Osteoblast (primary cell): Measurements from ENCODE around the gene CHD1. TPM values are rescaled to one million over a fixed set of nuclear protein-coding genes. Genes with fewer than 3 reads are reported as not detected.

ENCODE experiments used
- DNase-seq: peaks from one replicate; pipeline ENCODE4 v3.0.0; 2011; ENCODE audit warnings: low spot score, mixed read lengths; ENCODE audit not compliant: insufficient read length; ENCODE audit errors: missing footprints
- H2AFZ ChIP-seq: 2 replicates; pipeline ENCODE4 v1.6.0; 2011; ENCODE audit warnings: mild to moderate bottlenecking, low read length
- H3K27ac ChIP-seq: 2 replicates; pipeline ENCODE4 v1.5.1; 2011; ENCODE audit warnings: mild to moderate bottlenecking, low read depth, low read length, moderate library complexity
- H3K27me3 ChIP-seq: 2 replicates; pipeline ENCODE4 v1.6.0; 2012; ENCODE audit warnings: mild to moderate bottlenecking, control low read depth, inconsistent platforms, low read length, moderate library complexity; ENCODE audit not compliant: insufficient read depth
- H3K36me3 ChIP-seq: 2 replicates; pipeline ENCODE4 v1.5.1; 2011; ENCODE audit warnings: mild to moderate bottlenecking, low read length, control low read depth, moderate library complexity; ENCODE audit not compliant: insufficient read depth
- H3K4me1 ChIP-seq: 2 replicates; pipeline ENCODE4 v1.5.1; 2011; ENCODE audit warnings: mild to moderate bottlenecking, low read length, control low read depth, moderate library complexity; ENCODE audit not compliant: insufficient read depth
- H3K4me2 ChIP-seq: 2 replicates; pipeline ENCODE4 v1.6.0; 2011; ENCODE audit warnings: mild to moderate bottlenecking, low read length; ENCODE audit not compliant: insufficient read depth
- H3K4me3 ChIP-seq: fragments of 200-600 bp; sonication (generic); 3 replicates; pipeline ENCODE4 v1.5.1; 2012; ENCODE audit warnings: mild to moderate bottlenecking, low read length, inconsistent platforms; ENCODE audit not compliant: insufficient read depth
- H3K79me2 ChIP-seq: 2 replicates; pipeline ENCODE4 v1.6.0; 2012; ENCODE audit warnings: mild to moderate bottlenecking, low read length, control low read depth, inconsistent platforms; ENCODE audit not compliant: insufficient read depth
- H3K9me3 ChIP-seq: 2 replicates; pipeline ENCODE4 v1.5.1; 2011; ENCODE audit warnings: low read depth, low read length, control low read depth
- H4K20me1 ChIP-seq: 2 replicates; pipeline ENCODE4 v1.6.0; 2012; ENCODE audit warnings: mild to moderate bottlenecking, low read length, control low read depth; ENCODE audit not compliant: insufficient read depth
- total RNA-seq: library from RNA; depleted of rRNA; stranded (reverse); fragments of >200 nt; gene quantifications from 2 replicates; pipeline ENCODE4 v1.2.3, GENCODE V29; 2012
- TF ChIP-seq, protein P1 (sequence below): IDR thresholded peaks from 2 replicates; pipeline ENCODE4 v1.5.1; 2011; ENCODE audit warnings: mild to moderate bottlenecking, low read depth, low read length, moderate library complexity; ENCODE audit errors: extremely low read depth

Gene CHD1
- total RNA-seq, 1 donor, result 43.8 TPM

DNA sequence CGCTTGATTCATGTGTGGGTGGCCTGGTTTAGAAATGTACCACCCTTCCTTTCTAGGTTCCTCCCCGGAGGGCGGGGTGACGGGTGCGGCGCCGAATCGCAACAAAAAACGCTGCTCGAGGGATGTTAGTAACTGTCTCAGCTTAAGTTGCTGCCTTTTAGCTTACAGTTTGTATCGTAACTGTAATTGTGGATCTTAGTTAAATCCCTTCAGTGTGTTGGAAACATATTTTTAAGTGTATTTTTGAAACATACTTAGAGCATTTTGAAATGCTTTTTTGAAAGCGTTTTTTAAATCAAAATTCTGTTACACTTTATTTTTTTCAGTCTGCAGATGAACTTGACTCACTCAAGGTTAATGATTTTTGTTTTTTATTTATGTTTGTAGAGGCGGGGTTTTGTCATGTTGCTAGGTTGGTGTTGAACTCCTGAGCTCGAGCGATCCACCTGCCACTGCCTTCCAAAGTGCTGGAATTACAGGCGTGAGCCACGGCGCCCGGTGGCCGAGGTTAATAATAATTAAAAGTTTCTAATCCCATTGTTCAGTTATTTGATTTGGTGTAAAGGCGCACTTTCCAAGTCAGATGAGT is 997 bp upstream of the CHD1 start:
- H4K20me1 ChIP-seq, result peaks cover 41% of the 10 kb centered on the region
- peak overlapping the region; percentile 100 for H3K27ac ChIP-seq
- H3K27me3 ChIP-seq, result no peaks in the 10 kb centered on the region
- H3K36me3 ChIP-seq, result peaks cover 17% of the 10 kb centered on the region
- peak overlapping the region; percentile 94 for H3K4me3 ChIP-seq
- peaks cover 23% of the 10 kb centered on the region for H3K4me1 ChIP-seq
- DNase-seq, result no peak
- H3K4me2 ChIP-seq, result peak overlapping the region; percentile 91
- TF ChIP-seq, protein P1, sequence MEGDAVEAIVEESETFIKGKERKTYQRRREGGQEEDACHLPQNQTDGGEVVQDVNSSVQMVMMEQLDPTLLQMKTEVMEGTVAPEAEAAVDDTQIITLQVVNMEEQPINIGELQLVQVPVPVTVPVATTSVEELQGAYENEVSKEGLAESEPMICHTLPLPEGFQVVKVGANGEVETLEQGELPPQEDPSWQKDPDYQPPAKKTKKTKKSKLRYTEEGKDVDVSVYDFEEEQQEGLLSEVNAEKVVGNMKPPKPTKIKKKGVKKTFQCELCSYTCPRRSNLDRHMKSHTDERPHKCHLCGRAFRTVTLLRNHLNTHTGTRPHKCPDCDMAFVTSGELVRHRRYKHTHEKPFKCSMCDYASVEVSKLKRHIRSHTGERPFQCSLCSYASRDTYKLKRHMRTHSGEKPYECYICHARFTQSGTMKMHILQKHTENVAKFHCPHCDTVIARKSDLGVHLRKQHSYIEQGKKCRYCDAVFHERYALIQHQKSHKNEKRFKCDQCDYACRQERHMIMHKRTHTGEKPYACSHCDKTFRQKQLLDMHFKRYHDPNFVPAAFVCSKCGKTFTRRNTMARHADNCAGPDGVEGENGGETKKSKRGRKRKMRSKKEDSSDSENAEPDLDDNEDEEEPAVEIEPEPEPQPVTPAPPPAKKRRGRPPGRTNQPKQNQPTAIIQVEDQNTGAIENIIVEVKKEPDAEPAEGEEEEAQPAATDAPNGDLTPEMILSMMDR, result no peak
- H3K79me2 ChIP-seq, result peaks cover 78% of the 10 kb centered on the region
- peak overlapping the region; percentile 74 for H2AFZ ChIP-seq
- no peaks in the 10 kb centered on the region for H3K9me3 ChIP-seq

DNA sequence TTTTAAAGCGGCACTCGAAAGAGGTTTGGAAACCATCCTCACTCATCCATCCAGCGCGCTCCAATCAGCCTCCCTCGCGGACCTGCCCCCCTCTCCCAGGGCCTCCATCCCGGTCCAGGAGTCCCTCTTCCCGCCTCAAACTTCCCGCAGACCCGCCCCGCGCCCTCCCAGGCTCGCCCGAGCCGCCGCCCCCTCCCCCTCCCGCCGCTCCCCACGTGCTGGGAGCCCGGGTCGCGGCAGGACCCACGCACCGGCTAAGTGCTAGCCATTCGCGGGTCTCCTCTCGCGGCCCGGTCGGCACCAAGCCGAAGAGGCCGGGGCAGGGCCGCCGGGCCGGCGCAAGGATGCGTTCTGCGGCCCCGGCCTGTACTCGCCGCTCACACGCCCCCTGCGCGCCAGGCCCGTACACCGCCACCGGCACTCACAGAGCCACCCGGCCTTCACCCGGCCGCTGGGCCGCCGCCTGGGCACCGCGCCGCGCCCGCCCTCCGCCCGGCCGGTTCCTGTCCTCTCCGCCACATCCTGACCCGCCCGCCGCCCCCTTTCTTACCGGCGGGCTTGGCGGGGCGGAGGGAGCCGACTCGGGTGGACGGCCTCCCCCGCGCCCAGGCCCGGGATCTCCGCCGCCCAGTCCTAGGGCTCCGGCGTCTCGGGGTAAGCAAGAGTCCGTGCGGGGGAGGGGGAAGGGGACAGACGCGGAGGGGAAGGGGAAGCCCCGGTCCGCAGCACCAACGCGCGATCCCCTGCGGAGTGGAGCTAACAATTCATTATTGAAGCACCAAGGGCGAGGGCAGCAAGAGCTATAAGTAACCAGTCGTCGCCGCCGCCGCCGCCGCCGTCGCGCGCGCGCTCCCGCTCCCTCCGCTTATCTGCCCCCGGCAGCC is 576 bp downstream of the CHD1 start:
- Histone ChIP-seq H3K9me3 (no peaks in the 10 kb centered on the region), H3K27ac (peak overlapping the region; percentile 100), H3K79me2 (peaks cover 85% of the 10 kb centered on the region), H3K4me2 (peak overlapping the region; percentile 88), H2AFZ (peak overlapping the region; percentile 48), H3K4me1 (peaks cover 18% of the 10 kb centered on the region), H3K36me3 (peaks cover 31% of the 10 kb centered on the region), H3K27me3 (no peaks in the 10 kb centered on the region), H4K20me1 (peaks cover 29% of the 10 kb centered on the region), H3K4me3 (peak overlapping the region; percentile 94)
- DNase-seq, result peak; percentile 92
- TF ChIP-seq, protein P1, result no peak

DNA sequence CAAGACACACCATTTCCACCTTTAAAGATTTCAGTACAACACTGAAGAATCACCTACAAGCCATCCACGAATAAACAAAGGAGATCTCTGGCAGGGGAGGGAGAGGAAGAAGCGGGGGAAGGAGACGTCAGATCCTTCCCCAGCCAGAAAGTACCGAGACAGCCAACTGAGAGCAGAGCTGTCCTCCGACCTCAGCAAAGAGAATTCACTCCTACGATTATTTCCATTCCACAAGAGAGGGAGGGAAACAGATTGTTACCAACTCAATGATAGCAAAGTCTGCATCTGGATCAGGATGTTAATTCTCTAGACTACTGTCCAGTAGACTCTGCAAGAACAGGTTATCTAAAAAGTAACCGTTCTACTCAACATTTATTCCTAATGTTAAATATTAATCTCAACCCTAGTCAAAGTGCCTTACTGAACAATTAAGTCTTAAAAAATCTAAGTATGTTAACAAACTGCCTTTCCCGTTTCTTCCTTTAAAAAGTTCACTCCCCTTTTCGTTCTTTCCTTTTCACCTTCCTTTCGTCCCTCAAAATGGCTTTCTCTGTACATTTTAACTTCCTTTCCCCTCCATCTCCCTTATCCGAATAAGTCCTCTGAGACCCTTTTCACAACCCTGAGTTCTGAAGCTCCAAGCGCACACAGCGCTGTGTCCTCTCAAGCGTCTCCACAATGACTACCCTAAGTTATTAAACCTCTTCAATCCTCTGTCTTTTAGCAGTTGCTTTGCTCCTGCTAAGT is 1.4 kb downstream of the CHD1 start:
- H3K4me3 ChIP-seq, result peak overlapping the region; percentile 94
- H3K27ac ChIP-seq, result peak overlapping the region; percentile 100
- H3K9me3 ChIP-seq, result no peaks in the 10 kb centered on the region
- peak overlapping the region; percentile 48 for H2AFZ ChIP-seq
- H3K4me1 ChIP-seq, result peaks cover 18% of the 10 kb centered on the region
- H3K36me3 ChIP-seq, result peaks cover 32% of the 10 kb centered on the region
- H4K20me1 ChIP-seq, result peaks cover 27% of the 10 kb centered on the region
- H3K27me3 ChIP-seq, result no peaks in the 10 kb centered on the region
- H3K79me2 ChIP-seq, result peaks cover 85% of the 10 kb centered on the region
- TF ChIP-seq, protein P1, result no peak
- peak; percentile 73 for DNase-seq
- peak overlapping the region; percentile 88 for H3K4me2 ChIP-seq
